CD1c-positive myeloid dendritic cell (primary cell): ENCODE measurements around the gene TBX10.
A peak's percentile ranks its signal among the peaks of the same experiment; 100 is the strongest.
"Not testable (repeated sequence)": the region's sequence is repeated elsewhere in the genome, so short reads cannot be mapped to it uniquely, and the experiment has no call there.

Experiments
- DNase-seq: peaks from one replicate; pipeline ENCODE4 v3.0.0-alpha.2; 2016; ENCODE audit errors: extremely low spot score

Gene TBX10

DNA sequence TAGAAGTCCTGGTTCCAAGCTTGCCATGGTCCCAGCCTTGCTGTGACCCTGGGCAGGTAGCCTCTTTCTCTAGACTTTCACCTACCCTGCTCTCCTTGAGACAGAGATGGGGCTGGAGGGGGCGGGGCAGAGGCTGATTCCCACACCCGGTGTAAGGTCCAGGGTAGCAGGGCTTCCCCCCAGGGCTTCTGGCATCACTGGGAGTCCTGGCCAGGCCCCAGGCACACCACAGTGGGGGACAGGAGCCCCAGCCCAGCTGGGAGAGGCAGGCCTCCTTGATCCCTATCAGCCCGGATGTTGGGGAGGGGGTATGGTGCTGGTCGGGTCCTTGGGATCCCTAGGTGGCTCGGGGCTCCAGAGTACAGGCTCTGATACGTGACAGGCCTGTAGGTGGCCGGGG, 8.2 kb downstream of the TBX10 start:
- DNase-seq, result no peak

DNA sequence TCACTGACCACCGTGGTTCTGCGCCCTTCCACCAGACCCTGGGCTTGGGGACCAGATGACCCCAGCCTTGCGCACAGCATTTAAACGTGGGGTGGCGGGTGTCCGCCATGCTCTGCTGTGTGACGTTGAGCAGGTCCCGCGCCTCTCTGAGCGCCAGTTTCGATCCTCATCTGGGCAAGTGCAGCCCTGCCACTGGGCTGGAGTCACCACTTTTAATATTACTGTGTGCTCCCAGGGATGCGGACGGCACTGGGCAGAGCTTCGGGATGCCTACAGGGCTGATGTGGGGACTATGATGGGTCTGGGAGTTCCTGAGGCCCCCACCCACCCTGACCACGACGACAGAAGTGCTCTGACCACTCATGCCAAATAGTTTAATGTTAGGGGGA, 8.6 kb downstream of the TBX10 start:
- DNase-seq, result no peak

DNA sequence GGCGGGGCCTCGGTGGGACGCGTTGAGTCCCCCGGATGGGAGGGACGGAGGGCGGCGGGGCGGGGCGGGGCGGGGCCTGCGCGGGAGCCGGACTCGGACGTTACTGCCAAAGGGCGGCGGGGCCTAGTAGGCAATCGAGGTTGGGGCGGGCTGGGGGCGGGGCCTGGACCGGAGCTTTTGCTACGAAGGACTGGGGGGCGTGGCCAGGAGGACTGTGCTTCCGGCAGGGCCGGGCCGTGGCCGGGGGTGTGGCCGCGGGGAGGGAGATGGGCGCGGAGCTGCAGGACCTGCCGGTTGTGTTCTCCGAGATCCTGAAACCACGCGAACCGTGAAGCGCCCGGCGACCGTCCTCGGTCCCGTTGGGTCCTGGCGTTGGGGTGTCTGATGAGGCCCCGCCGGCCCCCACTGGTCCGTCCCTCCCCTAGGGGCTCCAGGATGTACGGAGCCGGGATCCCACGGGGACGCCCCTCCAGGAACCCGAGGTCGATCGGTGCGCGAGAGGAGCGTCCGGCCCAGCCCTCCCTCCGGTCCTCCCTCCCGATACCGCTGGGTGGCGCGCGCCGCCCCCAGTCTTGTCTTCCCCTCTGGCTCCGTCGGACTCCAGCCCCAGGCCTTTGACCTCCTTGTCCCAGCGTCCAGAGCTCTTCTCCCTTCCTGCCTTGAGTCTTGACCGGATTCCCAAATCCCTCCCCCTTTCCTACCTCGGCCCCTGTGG, 9.2 kb downstream of the TBX10 start:
- peak; percentile 98 for DNase-seq

DNA sequence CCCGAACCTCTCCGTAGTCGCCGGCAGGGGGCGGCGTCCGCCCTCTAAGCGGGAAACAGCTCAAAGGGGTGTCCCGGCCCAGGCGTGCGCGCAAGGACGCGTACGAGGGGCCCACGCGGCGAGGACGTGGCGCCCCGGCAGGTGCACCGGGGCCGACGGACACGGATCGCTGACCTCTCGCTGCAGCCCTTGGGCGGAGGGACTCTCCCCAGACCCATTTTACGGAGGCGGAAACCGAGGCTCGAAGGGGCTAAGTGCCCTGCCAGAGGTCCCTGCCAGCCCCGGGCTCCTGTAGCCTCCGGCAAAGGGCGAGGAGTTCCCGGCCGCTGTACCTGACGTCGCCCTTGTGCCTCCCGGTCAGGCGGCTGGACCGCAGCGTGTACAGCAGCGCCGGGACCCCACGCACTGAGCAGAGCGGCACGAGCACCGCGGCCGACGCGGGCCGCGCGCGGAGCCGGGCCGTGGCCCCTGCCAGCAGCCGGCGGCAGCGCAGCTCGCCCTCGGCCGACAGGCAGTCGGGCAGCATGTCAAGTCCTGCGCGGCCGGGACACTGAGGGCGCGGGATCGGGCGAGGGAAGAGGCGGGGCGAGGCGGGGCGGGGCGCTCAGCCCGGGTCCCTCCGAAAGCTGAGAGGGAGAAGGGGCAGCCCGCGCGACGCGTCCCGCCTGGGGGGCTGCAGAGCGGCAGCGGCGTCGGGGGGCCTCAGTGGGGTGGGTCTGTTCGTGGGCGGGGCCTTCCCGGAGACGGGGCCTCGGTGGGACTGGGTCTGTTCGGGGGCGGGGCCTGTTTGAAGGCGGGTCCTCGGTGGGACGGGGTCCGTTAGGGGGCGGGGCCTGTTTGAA, 10.0 kb downstream of the TBX10 start, which contains the start of gene NUDT8:
Gene NUDT8 (minus strand): TSS at position 552 of the 842 bp plus-strand sequence. CDS start 26 bp downstream, at position 526.
- peak; percentile 91 for DNase-seq

DNA sequence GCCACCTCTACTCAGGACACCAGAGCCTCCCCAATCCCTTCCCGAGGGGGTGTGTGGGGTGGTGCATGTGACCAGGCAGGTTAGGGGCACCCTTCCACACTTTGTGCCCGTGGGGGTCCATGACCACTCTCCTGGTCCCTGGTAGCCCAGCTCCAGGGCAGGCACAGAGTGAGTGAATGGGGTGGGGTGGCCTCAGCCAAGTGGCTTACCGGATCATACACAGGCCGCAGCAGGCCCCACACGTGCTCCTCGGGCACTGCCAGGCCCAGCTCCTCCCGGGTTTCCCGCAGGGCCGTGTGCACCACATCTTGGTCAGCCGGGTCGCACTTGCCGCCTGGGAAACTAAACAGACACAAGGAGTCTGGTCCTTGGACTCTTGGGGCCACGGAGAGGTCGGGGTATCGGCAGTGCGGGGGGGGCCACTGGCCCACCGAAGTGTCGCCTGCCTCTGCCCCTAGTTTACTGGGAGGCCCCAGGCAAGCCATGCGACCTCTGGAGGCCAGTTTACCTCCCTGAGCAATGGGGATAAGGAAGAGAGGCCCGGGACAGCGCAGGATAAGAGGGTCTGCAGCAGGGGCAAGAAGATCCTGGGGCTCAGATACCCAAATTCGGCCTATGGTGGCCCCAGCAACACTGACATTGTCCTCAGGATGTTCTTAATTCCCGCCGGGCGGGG, 10.7 kb downstream of the TBX10 start:
- DNase-seq, result no peak

DNA sequence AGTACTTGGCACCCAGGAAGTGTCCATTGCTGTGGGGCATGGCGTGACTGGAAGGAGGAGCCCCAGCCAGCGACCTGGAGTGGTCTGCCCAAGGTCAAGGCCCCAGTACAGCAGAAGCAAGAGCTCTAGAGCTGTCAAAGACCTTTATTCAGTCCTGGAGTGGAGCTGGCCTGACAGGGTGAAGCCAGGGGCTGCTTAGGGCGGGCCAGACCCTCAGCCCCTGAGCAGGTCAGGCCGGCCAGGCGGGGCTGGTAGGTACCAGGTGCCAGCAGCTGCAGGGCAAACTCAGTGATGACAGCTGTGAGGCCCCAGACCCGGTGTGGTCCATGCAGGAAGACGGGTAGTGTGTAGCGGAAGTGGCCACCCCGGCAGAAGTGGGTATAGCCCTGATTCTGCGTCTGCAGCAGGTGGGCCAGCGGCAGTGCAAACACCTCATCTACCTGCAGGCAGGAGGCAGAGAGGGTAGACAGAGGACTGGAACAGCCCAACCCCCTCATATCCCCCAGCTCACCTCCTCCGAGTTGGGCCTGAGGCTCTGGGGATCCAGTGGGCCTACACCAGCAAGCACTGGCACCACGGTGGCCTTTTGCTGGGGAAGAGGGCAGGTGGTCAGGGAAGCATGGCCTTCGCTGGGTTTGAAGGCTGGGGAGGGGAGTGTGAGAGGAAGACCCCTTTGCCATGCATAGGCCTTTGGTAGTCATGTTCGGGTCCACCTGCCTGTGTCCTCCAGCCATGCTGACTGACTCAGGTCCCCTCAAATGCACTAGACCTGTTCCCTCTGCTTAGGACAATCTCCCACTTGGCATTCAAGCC, 11.5 kb downstream of the TBX10 start:
- no peak for DNase-seq

DNA sequence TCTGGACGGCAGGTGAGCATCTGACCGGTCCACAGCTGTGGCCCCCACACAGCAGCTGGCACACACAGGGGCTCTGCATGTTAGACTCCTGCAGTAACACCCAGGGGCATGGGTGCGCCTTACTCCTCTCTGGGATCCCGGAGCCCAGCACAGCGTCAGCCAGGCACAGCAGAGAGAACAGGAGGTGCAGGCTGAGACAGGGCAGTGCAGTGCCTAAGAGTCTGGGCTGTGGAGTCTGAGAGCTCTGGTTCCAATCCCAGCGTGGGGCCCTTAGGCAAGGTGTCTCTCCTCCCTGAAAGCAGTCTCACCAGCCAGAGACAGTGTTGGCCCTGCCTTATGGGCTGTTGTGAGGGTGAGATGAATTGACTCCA, 12.1 kb downstream of the TBX10 start:
- no peak for DNase-seq

DNA sequence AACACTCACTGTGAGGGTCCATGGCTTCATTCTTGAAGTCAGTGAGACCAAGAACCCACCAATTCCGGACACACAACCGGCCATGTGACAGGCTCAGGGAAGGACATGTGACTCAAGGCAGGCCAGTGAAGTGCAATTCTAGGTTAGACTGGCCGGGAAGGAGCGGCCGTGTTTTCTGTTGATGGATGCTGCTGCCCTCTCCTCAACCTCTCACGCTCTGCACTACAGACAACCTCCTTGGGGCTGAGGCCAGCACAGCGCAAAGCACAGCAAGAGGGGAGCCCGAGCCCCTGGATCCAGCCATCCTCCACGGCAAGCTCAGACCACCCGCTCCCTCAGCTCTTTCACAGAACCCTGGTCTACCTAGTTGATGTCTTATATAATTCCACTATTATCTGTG, 12.6 kb downstream of the TBX10 start:
- DNase-seq, result no peak

DNA sequence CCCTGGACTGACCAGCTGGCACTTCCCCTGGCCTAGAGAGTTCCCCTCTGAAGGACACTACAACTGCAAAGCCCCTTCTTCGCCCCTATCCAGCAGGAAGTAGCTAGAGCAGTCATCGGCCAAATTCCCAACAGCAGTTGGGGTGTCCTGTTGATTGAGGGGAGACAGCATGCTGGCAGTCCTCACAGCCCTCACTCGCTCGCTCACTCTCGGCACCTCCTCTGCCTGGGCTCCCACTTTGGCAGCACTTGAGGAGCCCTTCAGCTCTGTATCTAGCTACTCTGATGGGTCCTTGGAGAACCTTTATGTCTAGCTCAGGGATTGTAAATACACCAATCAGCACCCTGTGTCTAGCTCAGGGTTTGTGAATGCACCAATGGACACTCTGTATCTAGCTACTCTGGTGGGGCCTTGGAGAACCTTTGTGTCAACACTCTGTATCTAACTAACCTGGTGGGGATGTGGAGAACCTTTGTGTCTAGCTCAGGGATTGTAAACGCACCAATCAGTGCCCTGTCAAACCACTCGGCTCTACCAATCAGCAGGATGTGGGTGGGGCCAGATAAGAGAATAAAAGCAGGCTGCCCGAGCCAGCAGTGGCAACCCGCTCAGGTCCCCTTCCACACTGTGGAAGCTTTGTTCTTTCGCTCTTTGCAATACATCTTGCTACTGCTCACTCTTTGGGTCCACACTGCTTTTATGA, 13.3 kb downstream of the TBX10 start:
- not testable (repeated sequence) for DNase-seq

DNA sequence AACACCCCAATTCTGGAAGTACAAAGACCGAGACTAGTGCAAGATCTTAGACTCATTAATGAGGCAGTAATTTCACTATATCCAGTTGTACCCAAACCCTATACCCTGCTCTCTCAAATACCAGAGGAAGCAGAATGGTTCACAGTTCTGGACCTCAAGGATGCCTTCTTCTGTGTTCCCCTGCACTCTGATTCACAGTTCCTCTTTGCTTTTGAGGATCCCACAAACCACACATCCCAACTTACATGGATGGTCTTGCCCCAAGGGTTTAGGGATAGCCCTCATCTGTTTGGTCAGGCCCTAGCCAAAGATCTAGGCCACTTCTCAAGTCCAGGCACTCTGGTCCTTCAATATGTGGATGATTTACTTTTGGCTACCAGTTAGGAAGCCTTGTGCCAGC, 15.8 kb downstream of the TBX10 start:
- not testable (repeated sequence) for DNase-seq

DNA sequence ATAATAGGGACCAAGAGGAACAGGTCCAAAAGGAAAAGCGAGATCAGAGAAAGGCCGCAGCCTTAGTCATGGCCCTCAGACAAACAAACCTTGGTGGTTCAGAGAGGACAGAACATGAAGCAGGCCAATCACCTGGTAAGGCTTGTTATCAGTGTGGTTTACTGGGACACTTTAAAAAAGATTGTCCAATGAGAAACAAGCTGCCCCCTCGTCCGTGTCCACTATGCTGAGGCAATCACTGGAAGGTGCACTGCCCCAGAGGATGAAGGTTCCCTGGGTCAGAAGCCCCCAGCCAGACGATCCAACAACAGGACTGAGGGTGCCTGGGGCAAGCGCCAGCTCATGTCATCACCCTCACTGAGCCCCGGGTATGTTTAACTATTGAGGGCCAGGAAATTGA, 16.7 kb downstream of the TBX10 start:
- DNase-seq, result not testable (repeated sequence)

DNA sequence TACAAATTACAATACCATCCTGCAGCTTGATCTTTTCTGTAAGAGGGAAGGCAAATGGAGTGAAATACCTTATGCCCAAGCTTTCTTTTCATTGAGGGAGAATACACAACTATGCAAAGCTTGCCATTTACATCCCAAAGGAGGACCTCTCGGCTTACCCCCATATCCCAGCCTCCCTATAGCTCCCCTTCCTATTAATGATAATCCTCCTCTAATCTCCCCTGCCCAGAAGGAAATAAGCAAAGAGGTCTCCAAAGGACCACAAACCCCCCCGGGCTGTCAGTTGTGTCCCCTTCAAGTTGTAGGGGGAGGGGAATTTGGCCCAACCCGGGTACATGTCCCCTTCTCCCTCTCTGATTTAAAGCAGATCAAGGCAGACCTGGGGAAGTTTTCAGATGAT, 17.6 kb downstream of the TBX10 start:
- DNase-seq, result not testable (repeated sequence)

DNA sequence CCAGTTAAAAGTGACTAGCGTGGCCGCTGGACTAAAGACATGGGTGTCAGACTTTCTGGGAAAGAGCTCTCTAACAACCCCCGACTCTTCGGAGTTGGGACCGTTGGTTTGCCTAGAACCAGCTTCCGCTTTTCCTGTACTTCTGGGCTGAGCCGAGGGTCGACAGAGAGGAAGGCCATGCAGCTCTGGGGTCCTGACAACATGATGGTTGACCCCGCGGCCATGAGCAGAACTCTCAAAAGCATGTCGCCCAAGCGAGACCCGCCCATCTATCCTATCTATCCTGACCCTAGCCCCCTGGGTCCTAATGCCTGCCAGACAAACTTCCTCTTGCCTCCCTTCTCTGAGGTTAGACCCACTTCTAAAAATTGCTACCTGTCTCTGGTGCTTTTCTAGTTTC, 18.9 kb downstream of the TBX10 start:
- DNase-seq, result not testable (repeated sequence)

DNA sequence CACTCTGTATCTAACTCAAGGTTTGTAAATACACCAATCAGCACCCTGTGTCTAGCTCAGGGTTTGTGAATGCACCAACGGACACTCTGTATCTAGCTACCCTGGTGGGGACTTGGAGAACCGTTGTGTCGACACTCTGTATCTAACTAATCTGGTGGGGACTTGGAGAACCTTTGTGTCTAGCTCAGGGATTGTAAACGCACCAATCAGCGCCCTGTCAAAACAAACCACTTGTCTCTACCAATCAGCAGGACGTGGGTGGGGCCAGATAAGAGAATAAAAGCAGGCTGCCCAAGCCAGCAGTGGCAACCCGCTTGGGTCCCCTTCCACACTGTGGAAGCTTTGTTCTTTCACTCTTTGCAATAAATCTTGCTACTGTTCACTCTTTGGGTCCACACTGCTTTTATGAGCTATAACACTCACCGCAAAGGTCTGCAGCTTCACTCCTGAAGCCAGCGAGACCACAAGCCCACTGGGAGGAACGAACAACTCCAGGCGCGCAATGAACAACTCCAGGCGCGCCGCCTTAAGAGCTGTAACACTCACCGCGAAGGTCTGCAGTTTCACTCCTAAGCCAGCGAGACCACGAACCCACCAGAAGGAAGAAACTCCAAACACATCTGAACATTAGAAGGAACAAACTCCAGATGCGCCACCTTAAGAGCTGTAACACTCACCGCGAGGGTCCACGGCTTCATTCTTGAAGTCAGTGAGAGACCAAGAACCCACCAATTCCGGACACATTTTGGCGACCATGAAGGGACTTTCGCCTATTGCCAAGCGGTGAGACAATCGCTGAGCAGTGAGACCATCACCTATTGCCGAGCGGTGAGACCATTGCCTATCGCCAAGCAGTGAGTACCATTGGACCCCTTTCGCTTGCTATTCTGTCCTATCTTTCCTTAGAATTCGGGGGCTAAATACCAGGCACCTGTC, 19.6 kb downstream of the TBX10 start:
- not testable (repeated sequence) for DNase-seq

DNA sequence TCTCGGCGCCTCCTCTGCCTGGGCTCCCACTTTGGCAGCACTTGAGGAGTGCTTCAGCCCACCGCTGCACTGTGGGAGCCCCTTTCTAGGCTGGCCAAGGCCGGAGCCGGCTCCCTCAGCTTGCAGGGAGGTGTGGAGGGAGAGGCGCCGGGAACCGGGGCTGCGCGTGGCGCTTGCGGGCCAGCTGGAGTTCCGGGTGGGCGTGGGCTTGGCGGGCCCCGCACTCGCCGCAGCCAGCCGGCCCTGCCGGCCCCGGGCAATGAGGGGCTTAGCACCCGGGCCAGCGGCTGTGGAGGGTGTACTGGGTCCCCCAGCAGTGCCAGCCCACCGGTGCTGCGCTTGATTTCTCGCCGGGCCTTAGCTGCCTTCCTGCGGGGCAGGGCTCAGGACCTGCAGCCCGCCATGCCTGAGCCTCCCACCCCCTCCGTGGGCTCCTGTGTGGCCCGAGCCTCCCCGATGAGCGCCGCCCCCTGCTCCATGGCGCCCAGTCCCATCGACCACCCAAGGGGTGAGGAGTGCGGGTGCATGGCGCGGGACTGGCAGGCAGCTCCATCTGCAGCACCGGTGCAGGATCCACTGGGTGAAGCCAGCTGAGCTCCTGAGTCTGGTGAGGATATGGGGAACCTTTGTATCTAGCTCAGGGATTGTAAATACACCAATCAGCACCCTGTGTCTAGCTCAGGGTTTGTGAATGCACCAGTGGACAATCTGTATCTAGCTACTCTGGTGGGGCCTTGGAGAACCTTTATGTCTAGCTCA, 20.5 kb downstream of the TBX10 start:
- not testable (repeated sequence) for DNase-seq

DNA sequence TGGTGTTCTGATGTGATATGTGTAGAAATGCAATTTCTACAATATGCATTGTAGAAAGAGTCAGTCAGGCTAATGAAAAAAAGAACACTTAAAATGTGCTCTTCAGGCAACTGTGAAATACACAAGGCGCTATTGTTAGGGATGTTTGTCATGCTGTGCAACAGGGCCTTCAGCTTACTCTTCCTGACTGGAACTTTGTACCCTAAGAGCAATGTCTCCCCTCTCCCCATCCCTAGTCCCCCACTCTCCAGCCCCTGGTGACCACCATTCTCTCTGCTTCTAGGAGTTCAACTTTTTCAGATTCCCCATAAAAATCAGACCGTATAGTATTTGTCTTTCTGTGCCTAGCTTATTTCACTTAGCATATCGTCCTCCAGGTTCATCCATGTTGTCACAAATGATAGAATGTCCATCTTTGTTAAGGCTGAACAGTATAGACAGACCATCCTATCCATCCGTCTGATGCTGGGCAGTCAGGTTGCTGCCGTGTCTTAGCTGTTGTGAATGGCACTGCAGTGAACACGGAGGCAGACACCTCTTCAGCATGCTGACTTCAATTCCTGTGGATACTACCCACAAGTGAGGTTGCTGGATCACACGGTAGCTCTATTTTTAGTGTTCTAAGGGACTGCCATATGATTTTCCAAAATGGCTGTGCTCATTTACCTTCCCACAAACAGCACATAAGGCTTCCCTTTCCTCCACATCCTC, 22.2 kb downstream of the TBX10 start:
- DNase-seq, result no peak

DNA sequence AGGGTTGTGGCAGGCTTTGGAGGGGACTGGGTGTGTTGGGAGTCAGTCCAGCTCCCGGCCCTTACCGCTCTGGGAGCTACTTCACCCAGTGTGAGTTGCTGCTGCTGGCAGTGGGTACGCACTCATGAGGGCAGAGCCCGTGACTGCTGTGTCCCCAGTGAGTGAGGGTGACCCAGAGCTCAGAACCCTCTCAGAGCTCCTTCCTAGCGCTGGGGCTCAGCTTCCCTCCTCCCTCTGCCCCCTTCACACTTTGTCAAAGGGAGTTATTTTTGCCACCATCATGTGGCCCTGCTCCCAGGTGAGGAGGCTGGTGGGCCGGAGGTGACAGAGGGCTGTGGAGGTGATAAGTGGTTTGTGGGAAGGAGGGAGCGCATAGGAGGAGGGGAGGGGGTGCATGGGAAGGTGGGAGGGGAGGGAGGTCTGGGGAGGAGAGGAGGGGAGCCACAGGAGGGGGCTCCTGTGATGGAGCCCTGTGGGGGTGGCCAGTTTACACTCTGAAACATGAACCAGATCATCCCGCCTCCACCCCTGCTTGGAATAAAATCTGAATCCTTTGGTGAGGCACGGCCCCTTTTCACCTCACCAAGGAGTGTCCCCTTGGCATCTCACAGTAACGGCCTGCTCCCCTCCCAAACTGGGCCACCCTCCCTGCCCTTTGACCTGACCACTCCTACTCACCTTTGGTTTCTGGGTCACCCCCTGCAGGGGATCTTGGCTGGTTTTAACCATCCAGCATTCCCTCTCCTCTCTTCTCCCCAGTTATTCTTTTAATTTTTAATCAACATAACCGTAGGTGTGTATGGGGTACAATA, 22.9 kb downstream of the TBX10 start:
- no peak for DNase-seq
